Vagina (tissue), 2 donors: ENCODE data around the gene KYNU.

ENCODE experiments used
- POLR2A ChIP-seq, 2 donors: fragments of 450-650 bp; IDR thresholded peaks; one replicate each; pipeline ENCODE4 v1.6.1; 2017; ENCODE audit warnings: antibody characterized with exemption in 2 of 2, mild to moderate bottlenecking in 2 of 2, moderate library complexity in 2 of 2
- POLR2AphosphoS5 ChIP-seq, 2 donors: sonication (generic); formaldehyde crosslinking; IDR thresholded peaks; one replicate each; pipeline ENCODE4 v1.9.0; 2017; ENCODE audit warnings: antibody characterized with exemption in 2 of 2, mild to moderate bottlenecking in 2 of 2, low read depth in 1 of 2; ENCODE audit not compliant: insufficient read depth in 1 of 2

DNA sequence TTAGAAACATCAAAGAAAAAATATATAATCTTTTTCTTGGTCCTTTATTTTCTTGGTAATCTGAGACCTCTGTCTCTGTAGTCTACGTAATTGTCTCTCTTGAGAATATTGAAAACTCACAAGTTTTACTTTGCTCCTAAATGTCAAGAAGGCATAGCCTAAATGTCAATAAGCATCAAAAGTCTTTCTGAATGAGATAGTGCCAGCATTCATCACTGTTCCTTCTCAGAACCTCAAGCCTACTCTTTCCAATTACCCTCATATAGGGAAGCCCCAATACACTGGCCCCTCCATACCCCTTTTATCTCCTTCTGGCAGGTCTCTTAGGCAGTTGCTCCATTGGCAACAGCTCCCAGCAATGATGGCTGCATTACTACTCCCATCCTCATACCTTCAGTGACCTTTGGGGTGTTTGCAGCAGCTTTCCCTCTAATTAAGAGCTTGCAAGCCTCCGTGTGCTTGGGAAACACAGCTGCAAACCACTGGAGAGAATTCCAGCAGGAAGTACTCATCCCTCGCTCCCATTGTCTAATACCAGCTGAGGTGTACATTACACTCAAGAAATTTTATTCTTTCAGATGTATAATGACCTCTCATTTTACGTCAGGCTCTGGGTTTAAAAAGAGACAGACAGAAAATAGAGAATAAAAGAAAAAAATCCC lies 95.8 kb downstream of the KYNU start:
- no peak for TF ChIP-seq POLR2AphosphoS5 (IDR thresholded peaks at IDR 0.05; ENCODE audit: insufficient read depth in 1 of 2, low read depth in 1 of 2)
- no peak for TF ChIP-seq POLR2A (IDR thresholded peaks at IDR 0.05)
